NCI-H2029 (cell line): Measurements from ENCODE around the gene CPNE8.

Experiments used
- DNase-seq: peaks from one replicate; lab custom pipeline; 2025; lab: John Stamatoyannopoulos, UW

Gene CPNE8

DNA sequence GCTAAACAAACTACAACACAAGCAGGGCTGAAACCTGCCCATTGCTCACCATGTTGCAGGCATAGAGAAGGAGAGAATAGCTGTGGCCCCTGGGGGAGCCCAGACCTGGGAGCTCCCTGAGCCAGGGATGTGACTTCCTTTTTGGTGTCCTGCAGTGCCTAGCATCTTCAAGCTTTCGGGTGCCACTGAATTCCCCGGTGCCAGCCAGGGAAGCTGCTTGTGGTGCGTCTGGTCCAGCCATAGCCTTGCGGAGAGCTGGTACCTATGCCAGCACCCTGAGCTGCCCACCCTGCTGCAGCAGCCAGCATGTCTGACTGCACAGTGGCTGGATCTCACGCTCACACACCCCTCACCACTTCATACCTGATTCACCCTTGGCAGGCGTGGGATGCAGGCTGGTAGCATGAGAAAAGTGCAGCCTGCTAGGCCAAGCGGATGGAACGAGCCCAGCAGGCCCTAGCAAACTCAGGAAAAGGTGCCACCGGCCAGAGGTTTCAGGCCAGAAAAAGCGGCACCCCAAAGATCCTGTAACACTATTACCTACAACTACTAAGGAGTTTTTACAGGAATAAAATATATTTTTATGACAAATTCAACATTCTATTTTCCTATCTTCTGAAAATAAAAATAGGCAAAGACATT is 183.7 kb downstream of the CPNE8 start:
- no peak for DNase-seq

DNA sequence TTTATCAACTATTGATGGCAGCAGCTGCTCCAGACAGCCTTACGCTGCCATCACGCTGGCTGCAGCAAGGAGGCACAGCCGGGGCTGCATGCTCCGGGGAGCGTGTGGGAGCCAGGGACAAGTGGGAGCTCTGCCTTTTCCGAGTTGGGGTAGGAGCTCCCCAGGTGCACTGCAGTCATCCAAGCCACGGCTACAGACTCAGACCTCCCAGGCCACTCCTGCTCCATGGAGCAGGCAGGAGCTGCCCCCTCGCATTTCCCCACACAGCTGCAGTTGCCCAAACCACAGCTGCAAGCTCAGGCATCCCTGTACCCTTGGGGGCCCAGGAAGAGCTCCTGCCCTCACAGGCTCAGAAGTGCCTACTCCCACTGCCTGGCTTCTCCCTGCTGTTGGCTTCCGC is 184.7 kb downstream of the CPNE8 start:
- DNase-seq: no peak

DNA sequence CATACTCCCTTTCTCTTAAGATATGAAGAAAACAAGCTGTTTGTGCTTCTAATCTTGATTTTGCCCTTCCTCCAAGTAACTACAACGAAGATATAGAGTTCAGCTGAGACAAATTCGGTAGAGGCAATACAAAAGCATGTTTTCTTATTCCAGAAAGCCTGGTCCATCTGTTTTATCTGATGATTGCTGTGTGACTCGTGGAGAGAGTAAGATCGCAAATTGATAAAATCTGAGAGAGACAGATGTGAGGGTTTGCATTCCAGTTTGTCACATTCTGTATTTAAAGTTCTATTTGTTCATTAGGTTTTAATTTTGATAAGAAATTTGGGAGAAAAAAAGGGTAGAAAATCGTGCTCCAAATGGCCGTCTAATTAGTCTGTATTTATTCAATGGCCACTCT is 192.1 kb downstream of the CPNE8 start:
- no peak for DNase-seq

DNA sequence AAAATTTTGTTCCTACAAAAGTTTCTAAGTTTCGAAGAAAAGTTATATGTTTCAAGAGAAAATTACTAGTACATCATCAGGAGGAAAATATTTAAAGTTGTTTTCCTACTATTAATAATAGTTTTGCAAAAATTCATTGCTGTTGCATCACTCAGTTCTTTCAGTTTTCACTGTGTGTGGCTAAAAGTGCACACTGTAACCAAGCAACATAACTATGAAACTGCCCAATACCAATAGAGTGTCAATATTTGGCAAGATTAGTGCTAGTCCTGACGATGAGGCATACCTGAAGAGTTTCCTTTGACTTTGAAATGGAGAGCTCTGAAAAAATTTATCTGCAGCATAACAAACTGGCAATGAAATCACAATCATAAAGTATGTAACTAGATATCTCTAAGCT is 194.3 kb downstream of the CPNE8 start:
- DNase-seq: no peak

DNA sequence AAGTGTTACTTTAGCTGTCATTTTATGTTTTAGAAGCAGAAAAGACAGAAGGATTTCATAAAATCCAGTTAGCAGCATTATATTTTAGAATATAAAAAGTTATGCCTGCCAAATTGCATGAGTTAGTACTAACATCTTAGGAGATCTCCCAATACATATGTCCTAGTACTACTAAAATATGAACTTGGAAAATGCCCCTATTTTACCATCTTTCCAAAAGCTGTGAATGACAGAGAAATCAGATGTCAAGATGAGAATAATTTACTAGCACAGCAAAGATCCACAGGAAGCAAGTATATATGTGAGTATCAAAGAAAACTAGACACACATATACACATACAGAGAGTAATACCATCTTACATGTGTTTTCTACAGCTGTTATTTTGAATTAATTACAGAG is 196.9 kb downstream of the CPNE8 start:
- DNase-seq: no peak

DNA sequence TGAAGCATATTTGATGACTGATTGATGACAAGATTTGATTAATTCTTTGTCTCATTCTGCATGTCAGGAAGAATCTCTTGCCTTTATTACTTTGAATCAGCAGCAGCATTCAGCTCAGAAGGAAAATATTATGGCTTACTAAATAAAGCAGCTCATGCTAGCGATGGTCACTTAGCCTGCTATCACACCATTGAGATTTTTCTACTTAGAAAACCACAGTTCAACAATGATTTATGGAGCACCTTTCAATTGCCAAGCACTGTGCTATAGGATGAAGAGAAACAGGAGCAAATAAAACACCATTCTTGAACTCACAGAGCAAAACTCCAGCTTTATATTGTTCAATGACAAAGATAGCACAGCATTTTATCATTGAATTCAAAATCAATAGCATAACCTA is 197.7 kb downstream of the CPNE8 start:
- no peak for DNase-seq

DNA sequence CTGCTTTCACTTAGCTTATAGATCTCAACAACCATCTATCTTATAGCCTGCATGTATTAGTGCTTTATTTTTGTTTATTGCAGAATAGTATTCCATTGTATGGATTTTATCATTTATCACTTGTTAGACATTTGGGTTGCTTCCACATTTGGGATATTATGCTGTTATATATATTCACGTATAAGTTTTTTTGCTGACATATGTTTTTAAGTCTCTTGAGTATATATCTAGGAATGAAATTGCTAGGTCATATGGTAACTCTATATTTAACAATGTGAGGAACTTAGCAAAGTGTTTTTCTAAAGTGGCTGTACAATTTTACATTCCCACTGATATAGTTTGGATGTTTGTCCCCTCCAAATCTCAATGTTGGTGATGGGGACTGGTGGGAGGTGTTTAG is 208.1 kb downstream of the CPNE8 start:
- no peak for DNase-seq

DNA sequence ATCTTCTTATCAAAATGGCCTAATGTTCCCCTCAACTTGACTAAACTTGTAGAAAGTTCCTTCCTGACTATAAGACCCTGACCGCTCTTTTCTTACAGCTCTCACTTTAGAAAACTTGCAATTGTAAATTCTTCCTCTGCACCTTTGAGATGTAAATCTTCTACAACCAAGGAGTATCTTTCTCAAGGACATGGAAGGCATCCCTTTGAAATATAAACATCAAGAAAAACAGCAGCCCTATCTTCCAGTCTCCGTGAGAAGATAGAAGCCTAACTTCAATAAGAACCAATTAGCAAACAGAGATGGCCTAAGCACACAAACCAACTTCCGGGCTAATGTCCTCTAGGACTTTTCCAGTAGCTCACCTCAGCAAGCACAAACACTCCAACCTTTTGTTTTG is 210.3 kb downstream of the CPNE8 start:
- no peak for DNase-seq

DNA sequence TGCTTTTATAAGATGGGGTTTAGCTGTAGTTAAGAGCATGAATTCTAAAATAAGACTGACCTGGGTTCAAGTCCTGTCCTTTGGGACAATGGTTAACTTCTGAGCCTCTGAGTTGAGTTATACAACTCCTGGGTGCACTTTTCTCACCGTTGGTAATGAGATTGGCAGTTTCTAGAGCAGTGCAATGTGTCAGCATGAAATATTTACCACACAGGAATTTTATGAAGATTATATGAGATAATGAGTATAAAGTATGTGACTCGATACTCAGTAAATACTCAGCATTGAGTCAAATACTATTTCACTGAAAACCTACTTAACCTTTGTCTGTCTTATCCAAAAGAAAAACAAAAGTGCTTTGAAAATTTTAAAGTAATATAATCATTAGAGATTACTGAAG is 214.2 kb downstream of the CPNE8 start:
- no peak for DNase-seq

DNA sequence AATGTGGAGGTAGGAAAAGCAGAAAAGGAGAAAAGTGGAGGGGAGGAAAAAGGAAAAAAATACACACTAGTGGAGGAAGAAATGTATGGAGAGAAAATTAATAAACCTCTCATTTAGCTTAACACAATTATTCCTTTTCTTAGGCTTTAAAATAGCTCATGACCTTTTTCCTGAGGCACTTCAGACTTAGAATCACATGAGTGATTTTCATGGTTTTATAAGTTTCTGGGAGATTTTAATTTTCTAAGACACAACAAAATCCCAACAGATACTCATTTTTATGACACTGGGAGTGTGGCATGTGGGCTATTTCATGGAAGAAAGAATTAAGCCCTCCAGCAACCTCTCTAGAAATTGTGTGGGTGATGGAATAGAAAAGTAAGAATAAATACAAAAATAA is 214.7 kb downstream of the CPNE8 start:
- no peak for DNase-seq

DNA sequence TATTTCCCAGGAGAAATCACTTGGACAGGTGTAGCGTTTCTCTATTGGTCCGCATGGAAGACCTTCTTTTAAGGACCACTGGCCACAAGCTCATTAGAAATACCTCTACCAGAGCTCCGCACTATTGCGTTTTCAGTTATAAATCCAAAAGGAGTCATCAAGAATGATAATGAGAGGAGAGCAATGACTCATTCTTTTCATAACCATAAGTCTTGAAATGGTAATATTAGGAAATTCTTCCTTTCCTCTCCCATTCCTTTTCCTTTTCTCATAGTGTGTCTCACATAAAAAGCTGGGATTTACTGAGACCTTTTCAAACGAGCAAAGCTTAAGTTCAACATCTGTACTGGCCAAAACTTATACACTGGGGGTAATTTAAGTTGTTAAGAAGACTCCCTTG is 215.7 kb downstream of the CPNE8 start:
- no peak for DNase-seq

DNA sequence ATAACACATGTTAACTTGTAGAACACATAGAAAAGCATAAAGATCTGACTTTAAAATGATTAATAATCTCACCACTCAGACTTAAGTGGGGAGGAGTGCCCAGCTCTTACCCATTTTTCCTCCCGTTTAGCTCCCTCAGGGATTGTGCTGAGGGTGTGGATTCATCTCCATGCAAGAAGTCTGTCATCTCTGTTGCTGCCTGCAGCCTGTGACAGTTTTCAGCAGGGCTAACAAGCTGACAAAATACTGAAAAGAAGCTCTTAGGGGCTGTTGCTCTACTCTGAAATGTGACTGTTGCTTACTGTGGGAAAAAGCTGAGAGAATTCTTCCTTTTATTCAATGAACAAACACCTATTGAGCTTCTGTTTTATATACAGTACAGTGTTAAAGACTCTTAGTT is 216.2 kb downstream of the CPNE8 start:
- DNase-seq: no peak

DNA sequence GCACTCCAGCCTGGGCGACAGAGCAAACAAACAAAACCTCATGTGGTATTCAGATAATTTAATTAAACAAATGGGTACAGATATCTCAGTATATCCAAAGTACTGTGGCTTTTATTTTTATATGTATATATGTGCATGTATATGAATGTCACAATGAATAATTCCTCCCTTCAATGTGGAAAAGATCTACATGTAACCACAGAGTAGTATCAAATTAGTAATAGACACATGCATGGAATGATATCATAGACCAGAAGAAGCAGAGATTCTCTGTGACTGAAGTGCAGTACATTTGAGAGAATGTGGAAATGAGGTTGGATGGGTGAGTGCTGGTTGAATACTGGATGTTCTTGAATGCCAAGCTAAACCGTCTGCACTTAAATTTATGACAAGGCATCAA is 222.9 kb downstream of the CPNE8 start:
- DNase-seq: no peak

DNA sequence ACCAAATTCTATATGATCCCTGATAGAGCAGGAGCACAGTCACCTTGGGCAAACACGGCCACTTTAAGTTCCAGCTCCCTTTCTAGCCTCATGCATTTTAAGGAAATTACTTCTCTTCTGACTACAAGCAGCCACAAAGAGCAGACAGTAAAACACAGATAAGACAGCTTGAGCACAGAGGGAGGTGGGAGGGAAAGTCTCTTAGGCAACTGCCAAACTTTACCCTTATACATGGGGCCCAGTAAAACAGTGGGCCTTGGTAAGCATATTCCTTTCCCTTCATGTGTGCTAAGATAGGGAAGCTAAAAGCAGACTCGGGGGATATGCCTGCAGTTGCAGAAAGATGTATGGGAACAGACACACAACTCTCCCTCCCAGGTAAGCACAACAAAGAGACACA is 235.9 kb downstream of the CPNE8 start:
- DNase-seq: no peak

DNA sequence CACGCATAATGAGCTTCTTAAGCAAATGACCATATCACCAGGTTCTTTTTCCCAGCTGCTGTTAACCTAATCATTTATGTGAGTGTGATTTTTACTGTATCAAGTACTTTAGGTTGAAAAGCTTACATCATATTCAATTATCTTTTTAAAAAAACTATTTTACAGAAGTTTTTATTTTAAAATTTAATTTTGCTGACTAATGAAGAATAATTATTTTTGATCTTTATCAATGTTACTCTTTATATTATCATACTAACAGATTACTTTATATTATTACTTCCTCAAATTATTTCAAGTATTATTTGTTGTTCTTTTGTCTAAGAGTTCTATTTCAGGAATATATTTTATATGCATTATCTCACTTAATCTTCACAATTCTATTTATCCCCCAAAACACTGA is 236.3 kb downstream of the CPNE8 start:
- DNase-seq: no peak

DNA sequence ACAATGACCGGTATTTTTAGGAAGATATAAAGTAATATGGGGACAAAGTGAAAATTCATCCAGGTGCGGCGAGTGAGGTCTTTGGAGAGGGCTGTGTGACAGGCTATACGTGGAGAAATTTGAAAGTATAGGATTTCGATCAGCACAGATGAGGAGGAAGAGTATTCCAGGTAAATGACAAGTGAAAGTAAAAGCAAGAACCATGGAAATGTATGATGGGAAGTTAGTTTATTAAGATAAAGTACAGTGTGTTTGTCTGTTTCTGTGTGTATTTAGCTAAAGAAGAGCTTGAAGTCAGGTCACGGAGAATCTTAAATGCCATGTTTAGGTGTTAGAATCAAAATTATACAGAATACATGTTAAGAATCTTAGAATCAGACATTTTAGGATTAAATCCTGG is 239.0 kb downstream of the CPNE8 start:
- DNase-seq: no peak

DNA sequence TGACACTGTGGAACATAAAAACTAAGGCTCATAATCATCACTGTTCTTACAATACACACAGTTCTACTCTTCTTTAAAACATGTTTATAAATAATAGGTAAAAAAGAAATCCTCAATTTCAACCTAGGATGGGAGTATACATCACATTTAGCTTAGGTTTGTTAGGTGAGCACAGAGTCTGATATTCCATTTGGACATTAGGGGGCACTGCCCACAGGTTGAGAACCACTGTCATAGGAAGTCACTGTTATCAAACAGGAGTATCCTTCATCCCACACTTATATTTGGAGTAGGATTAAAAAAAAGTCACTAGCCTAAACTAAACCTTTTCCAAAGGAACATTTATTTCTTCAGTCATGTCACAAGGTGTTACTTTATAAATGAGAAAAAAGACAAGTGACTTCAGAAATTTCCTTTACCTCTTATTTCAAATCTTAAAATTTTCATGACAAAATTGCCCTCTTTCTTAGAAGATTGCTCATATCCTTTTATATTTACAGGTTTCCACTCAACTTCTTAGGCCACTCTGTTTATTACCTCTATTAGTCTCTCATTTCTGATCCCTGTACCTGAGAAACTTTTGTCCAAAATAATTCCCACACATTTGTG is 240.6 kb downstream of the CPNE8 start:
- DNase-seq: no peak

DNA sequence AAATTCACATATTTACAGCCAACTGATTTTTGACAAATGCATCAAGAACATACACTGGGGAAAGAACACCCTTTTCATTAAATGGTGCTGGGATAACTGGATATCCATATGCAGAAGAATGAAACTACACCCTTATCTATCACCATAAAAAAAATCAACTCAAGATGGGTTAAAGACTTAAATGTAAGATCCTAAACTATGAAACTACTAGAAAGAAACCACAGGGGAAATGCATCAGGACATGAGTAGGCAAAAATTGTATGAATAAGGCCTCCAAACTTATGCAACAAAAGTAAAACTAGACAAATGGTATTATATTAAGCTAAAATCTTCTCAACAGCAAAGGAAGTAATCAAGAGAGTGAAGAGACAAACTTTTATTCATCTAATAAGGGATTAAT is 242.6 kb downstream of the CPNE8 start:
- no peak for DNase-seq

DNA sequence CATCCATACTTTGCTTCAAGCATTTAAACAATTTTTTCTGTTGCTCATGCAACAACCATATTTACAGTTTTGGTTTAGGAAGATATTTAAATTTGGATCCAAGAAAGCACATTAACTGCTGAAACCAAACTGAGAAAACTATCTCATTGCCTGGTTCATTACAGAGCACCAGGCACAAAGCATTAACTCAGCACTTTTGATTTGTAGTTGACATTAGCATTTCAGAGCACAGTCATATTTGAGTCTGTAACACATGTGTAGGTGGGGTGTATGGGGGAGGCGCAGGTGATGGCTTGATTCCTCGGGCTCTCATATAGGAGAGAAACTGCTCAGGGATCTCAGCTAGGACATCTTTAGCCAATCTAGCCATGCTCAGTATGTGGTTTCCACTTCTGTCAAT is 251.7 kb downstream of the CPNE8 start:
- no peak for DNase-seq

DNA sequence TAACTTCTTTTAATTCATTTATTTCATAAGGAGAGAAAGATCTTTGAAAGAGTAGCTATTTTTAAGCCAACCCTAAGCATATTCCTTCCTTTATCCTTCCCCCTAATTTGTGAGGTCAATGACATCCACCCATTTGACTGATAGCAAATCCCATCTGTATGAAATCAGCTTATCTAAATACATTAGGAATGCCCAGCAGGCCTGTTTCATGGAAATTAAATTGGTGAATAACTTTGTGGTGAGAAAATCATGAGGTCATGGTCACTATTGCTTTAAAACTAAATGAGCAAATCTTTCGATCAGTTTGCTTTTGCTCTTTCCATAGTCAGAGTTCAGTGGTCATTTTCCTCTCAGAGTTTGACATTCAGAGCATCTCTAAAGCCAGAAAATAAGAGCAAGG is 256.6 kb downstream of the CPNE8 start:
- DNase-seq: no peak

DNA sequence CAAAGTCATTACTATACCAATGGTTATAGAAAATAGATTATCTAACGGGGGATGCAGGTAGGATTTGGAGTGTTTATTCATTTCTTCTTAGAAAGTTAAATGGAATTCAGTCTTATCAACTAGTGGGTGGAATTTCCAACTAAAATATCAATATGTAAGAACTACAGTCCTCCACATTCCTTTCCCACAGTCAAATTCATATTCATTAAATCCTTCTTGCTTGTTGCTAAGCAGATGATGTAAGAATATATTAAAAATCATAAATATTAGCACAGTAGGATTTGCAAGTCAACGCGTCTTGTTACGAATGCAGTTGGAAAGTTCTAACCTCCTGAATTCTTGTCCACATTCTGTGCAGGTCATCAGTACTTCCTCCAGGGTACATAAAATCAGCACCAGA is 259.2 kb downstream of the CPNE8 start:
- DNase-seq: no peak

DNA sequence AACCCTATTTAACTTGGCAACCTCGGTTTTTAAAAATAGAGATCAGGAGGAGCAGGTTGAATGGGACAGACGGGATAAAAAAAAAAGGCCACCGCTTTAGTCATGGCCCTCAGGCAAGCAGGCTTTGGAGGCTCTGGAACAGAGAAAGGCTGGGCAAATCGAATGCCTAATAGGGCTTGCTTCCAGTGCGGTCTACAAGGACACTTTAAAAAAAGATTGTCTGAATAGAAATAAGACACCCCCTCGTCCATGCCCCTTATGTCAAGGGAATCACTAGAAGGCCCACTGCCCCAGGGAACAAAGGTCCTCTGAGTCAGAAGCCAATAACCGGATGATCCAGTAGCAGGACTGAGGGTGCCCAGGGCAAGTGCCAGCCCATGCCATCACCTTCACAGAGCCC is 265.8 kb downstream of the CPNE8 start:
- DNase-seq: no peak

DNA sequence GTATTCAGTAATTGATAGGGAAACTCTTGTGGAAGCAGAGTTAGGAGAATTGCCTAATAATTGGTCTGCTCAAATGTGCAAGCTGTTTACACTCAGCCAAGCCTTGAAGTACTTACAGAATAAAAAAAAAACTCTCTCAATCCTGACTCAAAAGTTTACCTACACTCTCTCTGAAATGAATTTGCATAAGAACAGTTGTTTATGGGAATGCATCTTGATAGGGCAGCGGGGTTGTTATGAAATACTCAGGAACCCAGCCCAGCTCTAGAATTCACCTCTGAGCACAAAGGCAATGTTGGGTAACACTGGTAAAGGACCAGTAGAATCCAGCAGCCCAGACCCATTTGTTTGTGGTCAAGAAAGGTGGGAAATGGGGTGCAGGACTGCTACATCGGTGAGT is 267.0 kb downstream of the CPNE8 start:
- DNase-seq: no peak

DNA sequence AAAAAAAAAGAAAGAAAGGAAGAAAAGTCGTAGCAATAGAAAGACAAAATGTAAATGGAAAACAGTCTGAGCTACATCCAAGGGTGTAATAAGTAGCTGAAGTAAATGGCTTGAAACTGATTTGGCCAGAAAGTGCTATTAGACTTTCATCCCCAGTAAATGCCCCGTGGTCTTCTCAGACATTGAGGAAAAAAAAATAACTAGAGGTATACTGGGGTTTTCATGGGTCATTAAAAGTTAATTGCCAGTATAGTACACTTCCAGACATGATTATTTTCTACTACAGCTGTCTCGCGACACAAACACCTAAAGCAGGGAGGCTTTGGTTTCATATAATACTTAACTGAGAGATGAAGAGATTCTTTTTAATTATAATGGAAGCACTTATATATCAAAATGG is 271.9 kb downstream of the CPNE8 start:
- no peak for DNase-seq

DNA sequence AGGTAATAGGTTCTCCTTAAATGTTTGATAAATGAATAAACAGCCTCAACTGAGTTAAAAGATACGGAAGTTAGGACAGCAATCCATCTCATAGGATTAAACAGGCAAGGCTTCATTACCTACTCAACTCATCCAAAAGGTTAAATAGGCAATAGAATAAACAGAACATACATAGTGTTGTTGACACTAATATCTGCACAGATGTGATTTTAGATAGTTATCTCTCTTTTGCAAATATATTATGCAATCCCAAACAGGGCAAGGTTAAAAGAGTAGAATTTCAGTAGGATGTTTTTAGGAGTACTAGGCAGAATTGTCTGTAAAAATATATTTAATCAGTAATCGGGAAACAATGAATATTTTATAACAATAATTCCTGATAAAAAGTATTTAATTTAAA is 276.3 kb downstream of the CPNE8 start:
- no peak for DNase-seq
